KOPT-K1 (cell line): Measurements from ENCODE around the gene ZC3H6.
"Not testable (repeated sequence)": the region's sequence is repeated elsewhere in the genome, so short reads cannot be mapped to it uniquely, and the experiment has no call there.

ENCODE experiments used
- H3K27ac ChIP-seq: fragments of 200-600 bp; sonication (generic); 2 replicates; pipeline ENCODE4 v1.5.1; 2016; ENCODE audit warnings: antibody characterized with exemption, mild to moderate bottlenecking, low read depth, low read length; ENCODE audit not compliant: poor library complexity, severe bottlenecking
- H3K36me3 ChIP-seq: fragments of 200-600 bp; sonication (generic); 2 replicates; pipeline ENCODE4 v1.5.1; 2017; ENCODE audit warnings: antibody characterized with exemption, mild to moderate bottlenecking, low read length, moderate library complexity; ENCODE audit not compliant: insufficient read depth
- H3K9me3 ChIP-seq: fragments of 200-600 bp; sonication (generic); 2 replicates; pipeline ENCODE4 v1.5.1; 2017; ENCODE audit warnings: antibody characterized with exemption, low read length, mild to moderate bottlenecking; ENCODE audit not compliant: insufficient read depth, poor library complexity, severe bottlenecking

Gene ZC3H6

GRCh38 chr2:112332123-112332696 is 56.8 kb downstream of the ZC3H6 start:
- no peak overlapping the region for H3K27ac ChIP-seq
- H3K36me3 ChIP-seq: peaks cover 3% of the 10 kb centered on the region; the same call in 1 of the 2 replicates
- H3K9me3 ChIP-seq: peaks cover 4% of the 10 kb centered on the region

GRCh38 chr2:112335600-112335999 is 60.2 kb downstream of the ZC3H6 start:
- 0 out of 2 replicates have a peak, but pooled peaks cover 3% of the 10 kb centered on the region for H3K36me3 ChIP-seq
- H3K27ac ChIP-seq: no peak overlapping the region
- no peaks in the 10 kb centered on the region for H3K9me3 ChIP-seq

GRCh38 chr2:112339986-112340385 is 64.6 kb downstream of the ZC3H6 start:
- Histone ChIP-seq H3K9me3 (no peaks in the 10 kb centered on the region), H3K27ac (no peak overlapping the region), H3K36me3 (no peaks in the 10 kb centered on the region)

- Histone ChIP-seq H3K9me3 (no peaks in the 10 kb centered on the region), H3K36me3 (no peaks in the 10 kb centered on the region), H3K27ac (no peak overlapping the region)
Observed at GRCh38 chr2:112340475-112341267, 65.3 kb downstream of the ZC3H6 start.

- Histone ChIP-seq H3K27ac (no peak overlapping the region), H3K36me3 (no peaks in the 10 kb centered on the region), H3K9me3 (no peaks in the 10 kb centered on the region)
Observed at GRCh38 chr2:112342067-112342550, 66.7 kb downstream of the ZC3H6 start.

GRCh38 chr2:112343827-112344585 is 68.6 kb downstream of the ZC3H6 start:
- no peaks in the 10 kb centered on the region for H3K9me3 ChIP-seq
- H3K36me3 ChIP-seq: no peaks in the 10 kb centered on the region
- no peak overlapping the region for H3K27ac ChIP-seq

- Histone ChIP-seq H3K36me3 (no peaks in the 10 kb centered on the region), H3K9me3 (no peaks in the 10 kb centered on the region), H3K27ac (no peak overlapping the region)
Observed at GRCh38 chr2:112345030-112346027, 69.9 kb downstream of the ZC3H6 start.

- H3K9me3 ChIP-seq, H3K27ac ChIP-seq, H3K36me3 ChIP-seq: not testable (repeated sequence)
Observed at GRCh38 chr2:112352292-112352691, 76.9 kb downstream of the ZC3H6 start.

GRCh38 chr2:112352809-112353603 is 77.6 kb downstream of the ZC3H6 start:
- not testable (repeated sequence) for H3K9me3 ChIP-seq, H3K27ac ChIP-seq, H3K36me3 ChIP-seq

GRCh38 chr2:112354335-112354734 is 78.9 kb downstream of the ZC3H6 start:
- H3K36me3 ChIP-seq, H3K9me3 ChIP-seq, H3K27ac ChIP-seq: not testable (repeated sequence)

- not testable (repeated sequence) for H3K27ac ChIP-seq, H3K36me3 ChIP-seq, H3K9me3 ChIP-seq
Observed at GRCh38 chr2:112360055-112360454, 84.7 kb downstream of the ZC3H6 start.
